Measurements from ENCODE around the gene LYPLAL1.

DNA sequence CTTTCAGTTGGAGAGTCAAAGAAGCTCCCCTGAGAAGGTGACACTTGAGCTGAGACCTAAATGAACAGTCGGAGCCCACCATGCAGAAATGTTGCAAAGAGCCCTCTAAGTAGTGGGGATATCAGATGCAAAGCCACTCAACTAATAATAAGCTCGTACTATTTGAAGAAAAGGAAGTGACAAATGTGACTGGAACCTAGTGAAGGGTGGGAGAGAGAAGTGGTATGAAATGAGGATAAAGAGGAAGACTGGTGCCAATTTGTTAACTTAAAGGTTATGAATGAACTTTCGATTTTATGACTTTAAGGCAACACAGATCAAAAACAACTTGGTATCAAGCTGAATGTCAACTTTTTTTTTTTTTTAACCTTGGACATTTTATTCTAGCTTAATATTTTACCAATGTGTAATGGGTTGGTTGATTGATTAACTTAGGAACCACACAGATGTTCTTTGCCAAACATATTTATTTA, 14.7 kb downstream of the LYPLAL1 start:
- TF ChIP-seq CTCF (IDR thresholded peaks at IDR 0.05) (no peak), POLR2A (IDR thresholded peaks at IDR 0.05) (no peak)
